Right renal cortex interstitium (tissue), 3 donors: ENCODE measurements around the gene ATF3. TPM values are rescaled to one million over a fixed set of nuclear protein-coding genes. Genes with fewer than 3 reads are reported as not detected.
A peak's percentile ranks its signal among the peaks of the same experiment; 100 is the strongest.

Source experiments
- DNase-seq, 3 donors: peaks; one replicate each; pipeline ENCODE4 v3.0.0-alpha.2; 2013; ENCODE audit warnings: low read depth in 3 of 3, low spot score in 2 of 3
- polyA plus RNA-seq, 3 donors: library from polyadenylated mRNA; unstranded; fragments of 120-200 nt; gene quantifications; one replicate each; pipeline ENCODE4 v1.2.1, GENCODE V29; 2013; ENCODE audit not compliant: insufficient read length in 3 of 3

ATF3 gene, protein sequence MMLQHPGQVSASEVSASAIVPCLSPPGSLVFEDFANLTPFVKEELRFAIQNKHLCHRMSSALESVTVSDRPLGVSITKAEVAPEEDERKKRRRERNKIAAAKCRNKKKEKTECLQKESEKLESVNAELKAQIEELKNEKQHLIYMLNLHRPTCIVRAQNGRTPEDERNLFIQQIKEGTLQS
- 10 to 100 TPM in 2 of 3 donors, 1 to 10 TPM in 1; 8.0 to 44.0 (median 13.3) TPM for polyA plus RNA-seq

DNA sequence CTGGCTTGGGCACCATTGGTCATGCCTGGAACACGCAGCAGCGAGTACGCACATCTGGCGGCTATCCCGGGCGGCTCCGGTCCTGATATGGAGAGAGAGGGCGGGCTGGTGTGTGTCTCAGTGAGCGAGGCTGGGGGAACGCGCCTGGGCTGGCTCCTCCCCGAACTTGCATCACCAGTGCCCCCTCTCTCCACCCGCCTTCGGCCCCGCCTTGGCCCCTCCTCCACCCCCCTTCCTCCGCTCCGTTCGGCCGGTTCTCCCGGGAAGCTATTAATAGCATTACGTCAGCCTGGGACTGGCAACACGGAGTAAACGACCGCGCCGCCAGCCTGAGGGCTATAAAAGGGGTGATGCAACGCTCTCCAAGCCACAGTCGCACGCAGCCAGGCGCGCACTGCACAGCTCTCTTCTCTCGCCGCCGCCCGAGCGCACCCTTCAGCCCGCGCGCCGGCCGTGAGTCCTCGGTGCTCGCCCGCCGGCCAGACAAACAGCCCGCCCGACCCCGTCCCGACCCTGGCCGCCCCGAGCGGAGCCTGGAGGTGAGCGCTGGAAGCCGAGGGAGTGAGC, at the start of gene ATF3:
Gene ATF3, plus strand, starts transcription at position 370 of the 567 bp plus-strand sequence. CDS start 6,261 bp downstream, outside the sequence.
- DNase-seq: peak; percentile 91 to 96 (median 95)

DNA sequence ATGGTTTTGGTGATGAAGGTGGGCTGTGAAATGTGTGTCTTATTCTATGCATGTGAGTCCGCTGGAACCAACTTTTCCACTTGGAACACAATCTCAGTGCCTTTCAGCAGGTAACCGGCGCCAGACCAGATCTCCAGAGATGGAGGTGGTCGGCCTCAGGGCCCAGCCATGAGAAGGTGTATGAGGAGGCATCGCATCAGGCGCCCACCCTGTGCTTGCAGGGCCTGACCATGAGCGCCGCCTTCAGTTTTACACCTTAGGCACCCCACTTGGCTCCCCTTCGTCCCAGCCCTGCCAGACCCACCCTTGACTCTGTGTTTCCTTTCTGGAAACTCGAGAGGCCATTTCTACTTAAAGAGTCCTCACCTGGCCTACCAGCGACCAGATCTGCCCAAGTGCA, 48.6 kb upstream of the ATF3 start:
- DNase-seq: no peak

DNA sequence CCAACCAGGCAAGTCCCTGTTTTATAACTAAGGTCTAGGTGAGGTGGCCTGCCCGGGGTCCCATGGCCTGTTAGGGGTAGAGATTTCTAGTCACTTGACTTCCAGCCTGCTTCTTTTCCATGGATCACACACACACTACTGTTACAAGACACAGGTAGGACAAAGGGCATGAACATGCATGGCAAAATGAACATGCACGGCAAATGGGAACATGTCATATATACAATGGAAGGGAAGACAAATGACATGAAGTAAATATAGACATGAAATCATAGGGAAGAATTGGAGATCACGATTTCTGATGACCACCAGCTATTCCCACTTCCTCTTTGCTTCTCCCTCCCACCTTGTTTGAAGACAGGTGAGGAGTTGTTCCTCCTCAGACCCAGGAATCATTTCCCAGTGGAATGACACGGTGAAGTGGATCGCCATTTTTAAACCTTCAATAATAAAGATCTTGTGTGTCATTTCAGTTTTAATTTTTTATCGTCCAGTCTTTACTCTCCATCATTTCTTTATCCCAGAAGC, 47.6 kb upstream of the ATF3 start:
- no peak for DNase-seq

DNA sequence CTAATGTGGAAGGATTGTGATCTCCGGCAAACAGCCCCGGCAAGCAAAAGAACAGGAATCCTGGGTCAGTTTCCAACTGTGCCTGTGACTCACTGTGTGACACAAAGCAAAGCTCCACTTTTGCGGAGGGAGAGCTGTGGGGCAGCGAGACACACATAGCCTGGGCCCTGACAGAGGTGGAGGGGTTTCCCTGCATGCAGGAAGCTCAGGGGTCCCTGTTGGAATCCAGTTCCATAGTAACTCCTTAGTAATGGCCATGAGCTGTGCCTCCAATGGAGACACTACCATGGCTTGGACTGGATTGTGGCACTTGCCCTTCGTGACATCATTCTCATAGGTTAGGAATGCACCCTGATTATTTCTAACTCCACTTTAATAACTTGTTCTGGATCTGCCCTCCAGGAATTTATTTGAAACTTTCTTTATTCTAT, 47.0 kb upstream of the ATF3 start:
- no peak for DNase-seq

DNA sequence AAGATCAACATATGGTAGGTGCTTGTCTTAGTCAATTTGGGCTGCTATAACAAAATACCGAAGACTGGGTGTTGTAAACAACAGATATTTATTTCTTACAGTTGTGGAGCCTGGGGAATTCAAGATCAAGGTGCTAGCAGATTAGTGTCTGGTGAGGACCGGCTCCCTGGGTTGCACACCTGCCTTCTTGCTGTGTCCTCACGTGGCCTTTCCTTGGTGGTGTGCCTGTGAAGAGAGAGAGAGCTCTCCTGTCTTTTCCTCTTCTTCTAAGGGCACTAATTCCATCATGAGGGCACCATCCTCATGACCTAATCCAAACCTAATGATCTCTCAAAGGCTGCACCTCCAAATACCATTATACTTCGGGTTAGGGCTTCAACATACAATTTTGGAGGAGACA, 45.8 kb upstream of the ATF3 start:
- no peak for DNase-seq

DNA sequence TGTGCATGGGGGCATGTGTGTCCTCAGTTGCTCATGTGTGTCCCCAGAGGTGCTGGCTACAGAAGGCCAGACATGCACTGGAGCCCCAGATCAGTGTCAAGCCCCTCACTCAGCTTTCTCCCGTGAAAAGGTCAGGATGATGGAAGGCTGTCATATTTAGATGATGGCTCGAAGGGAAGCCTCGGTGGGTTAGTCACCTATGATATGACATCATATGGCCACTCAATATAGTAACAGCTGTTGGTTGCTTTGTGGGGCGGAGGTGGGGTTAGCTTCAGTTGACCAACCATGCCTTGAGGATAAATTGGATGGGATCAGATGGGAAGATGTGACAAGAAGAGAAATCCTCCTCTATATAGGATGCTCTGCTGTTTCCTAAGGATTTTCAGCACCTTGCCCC, 43.5 kb upstream of the ATF3 start:
- DNase-seq: no peak

DNA sequence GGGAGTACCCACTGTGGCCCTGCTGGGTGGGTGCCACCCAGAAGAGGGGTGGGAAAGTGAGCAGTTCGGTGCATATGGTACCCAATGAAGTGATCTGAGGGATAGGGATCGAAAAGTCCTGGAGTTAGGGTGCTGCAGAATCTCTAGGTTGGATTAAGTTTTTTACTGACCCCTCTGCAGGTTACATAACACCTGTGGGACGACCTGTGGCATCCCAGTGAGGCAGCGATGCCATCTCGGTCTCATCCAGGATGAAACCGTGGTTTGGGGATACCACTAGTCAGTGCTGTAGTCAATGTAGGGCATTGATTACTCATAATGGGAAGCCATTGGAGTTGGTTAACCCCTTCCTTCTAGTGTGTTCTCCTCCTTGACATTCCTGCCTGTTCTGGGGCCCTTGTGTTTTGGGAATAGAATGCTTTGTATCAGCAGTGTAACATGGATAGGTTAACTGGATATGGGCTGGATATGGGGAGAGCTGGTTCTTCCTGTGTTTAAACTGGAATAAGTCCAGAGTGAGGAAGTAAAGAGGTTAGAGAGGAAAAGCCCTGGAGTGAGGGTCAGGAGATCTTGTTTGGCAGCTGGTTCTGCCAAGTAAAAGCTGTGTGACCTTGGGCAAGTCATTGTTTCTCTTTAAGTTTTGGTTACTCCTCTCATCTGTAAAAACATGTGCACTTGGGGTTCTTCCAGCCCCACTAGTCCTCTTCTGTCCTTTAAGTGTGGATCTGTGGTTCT, 42.8 kb upstream of the ATF3 start:
- no peak for DNase-seq

DNA sequence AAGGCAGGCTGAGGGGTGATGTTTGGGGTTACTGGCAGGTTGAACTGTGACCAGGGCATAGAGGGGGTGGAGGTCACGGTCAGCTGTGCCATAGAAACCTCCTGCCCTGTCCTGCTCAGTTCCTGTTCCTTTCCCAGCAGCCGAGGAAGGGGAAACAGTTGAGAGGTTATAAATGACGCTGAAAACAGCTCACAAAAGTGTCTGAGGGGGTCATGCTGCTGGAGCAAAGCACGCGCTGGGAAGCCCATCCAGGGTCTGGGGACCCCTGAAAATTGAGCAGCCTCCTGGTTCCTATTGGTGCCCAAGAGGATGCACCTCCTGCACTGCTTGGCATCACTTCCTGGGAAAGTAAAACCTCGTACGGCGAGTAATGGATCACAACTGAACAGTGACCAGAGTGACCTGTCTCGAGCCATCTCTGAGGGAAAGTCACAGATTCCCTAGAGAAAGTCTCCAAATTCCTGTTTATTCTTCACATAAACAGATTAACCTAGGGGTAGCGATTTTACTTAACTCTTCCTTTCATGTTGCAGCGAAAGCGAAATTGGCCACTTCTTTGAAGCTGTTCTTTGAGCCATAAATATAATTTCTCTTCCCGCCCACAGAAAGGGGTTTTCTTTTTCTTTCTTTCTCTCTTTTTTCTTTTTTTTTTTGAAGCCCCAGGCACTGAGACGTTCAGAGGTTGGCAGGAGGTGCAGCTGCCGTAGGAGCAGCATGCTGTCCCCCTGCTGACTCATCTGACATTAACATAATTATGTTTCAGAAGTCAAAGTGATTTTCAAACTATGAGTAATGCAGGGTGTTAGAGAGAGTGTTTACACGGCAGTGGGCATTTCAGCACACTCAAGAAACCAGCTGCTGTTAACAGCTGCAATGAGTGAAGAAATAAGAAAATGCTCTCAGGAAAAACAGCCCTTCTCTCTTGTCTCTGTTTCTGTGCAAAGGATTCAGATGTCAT, 41.8 kb upstream of the ATF3 start:
- peak in 2 of 3 donors; percentile 13 to 23 for DNase-seq

DNA sequence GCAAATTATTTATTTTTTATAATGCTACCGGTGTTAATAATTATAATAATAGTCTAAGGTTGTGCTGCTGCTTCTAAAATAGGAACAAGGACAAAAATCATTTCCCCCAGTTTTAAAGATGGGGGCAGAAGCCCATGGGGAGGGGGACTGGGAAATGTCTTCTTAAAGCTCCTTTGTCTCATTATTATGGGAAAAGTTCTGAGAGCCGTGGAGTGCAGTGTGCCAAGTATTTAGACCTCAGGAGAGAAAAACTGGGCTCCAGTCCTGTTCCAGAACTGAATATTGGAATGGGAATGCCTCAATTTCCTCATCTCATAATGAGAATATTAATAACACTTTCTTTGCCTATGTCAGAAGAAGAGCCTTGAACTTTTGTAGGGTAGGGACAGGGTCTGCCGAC, 40.9 kb upstream of the ATF3 start:
- DNase-seq: no peak

DNA sequence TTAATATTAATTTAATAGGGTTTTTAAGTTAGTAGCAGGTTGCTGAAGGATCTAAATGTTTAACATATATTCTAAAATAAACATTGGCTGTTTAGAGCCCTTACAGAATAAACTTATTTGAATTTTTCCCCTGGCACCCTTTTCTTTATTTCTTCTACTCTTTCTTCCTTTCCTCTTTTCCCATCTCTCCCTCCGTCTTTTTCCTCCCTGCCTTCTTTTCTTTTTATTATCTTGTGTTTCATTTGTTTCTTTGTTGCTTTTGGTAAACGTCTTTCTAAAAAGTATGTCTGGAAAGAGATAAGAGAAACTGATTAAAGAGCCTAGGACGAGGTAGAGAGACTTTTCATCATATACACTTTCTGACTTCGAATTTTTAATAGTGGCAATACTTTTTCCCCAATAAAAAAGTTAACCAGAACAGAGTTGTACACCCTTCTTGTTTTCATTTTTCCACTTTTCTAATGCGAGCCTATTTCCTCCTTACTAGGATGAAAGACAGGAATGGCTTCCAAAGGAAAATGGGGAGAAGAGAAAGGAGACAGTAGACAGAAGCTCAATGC, 39.5 kb upstream of the ATF3 start:
- no peak for DNase-seq

DNA sequence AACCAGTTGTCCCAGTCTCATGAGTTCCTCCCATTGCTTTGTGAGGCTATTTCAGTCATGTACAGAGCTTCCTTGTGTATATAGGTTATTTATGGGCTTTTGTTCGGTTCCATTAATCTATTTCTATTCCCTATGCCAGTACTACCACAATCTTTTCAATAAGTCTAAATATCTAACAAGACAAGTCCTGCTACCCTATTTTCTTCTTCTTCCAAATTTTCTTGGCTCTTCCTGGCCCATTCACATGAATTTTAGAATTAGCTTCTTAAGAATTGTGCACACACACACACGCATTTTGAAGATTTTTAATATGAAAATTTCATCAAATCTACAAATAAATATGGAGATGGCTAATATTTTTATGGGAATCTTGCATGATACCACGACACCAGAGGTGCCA, 33.8 kb upstream of the ATF3 start:
- DNase-seq: no peak

DNA sequence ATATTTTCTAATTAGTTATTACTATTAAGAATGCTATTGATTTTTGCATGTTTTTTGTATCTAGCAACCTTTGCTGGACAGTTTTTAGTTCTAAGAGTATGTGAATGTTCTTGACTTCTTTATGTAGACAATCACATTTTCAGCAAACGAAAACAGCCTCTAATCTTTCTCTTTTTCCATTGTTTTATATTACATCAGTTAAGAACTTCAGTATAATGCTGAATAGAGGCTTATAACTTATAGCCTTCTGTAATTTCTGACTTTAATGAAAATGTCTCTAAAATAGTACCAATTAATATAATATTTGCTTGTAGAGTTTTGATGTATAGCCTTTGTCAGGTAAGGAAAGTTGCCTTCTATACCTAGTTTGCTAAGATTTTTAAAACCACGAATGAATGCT, 33.2 kb upstream of the ATF3 start:
- DNase-seq: no peak

DNA sequence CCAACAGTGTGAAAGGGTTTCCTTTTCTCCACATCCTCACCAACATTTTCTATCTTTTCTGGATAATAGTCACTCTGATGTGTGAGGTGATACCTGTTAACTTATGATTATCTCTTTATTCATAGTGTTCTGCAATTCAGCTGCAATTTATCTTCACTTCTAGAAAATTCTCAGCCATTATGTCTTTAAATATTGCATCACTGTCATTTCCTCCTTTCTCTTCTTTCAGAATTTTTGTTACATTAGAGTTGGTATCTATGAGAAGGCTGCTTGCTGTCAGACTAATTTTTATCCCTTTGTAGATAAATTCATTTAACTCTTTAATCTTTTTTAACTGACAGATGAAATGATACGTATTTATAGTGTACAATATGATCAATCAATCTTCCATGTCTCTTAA, 30.5 kb upstream of the ATF3 start:
- DNase-seq: no peak

DNA sequence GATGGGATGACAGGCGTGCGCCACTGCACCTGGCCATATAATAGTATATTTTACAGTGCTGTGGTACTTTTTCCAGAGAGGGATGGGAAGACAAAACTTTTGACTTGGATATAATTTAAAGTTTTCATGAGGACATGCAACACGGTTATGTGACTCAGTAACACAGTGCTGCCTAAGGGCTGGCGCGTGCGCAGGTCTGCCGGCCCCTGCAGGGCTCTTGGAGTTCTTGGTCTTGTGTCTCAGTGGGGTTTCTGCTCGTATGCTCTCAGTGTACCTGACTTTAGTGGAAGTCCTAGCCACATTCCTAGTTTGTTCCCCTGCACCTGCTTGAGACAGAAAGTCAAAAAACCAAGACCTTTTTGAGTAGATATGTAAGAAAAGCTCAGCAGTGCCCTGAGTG, 27.5 kb upstream of the ATF3 start:
- DNase-seq: no peak

DNA sequence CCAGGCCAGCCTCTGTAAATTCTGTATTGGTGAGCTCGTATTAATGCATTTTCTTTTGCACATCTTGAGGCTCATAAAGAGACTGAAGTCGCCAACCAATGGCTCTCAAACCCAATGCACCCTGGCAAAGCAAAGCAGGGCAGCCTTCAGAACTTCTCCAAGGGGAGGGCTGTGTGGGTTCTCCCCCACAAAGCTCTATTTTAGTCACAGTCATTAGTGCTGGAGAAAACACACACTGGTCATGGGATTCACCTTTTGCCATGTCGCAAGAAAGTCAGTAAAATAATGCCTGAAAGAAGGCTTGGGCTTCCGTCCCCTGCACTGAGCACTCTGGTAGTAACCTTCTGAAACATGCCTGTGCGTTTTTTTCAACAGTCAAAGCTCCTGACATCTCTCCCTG, 26.3 kb upstream of the ATF3 start:
- no peak for DNase-seq

DNA sequence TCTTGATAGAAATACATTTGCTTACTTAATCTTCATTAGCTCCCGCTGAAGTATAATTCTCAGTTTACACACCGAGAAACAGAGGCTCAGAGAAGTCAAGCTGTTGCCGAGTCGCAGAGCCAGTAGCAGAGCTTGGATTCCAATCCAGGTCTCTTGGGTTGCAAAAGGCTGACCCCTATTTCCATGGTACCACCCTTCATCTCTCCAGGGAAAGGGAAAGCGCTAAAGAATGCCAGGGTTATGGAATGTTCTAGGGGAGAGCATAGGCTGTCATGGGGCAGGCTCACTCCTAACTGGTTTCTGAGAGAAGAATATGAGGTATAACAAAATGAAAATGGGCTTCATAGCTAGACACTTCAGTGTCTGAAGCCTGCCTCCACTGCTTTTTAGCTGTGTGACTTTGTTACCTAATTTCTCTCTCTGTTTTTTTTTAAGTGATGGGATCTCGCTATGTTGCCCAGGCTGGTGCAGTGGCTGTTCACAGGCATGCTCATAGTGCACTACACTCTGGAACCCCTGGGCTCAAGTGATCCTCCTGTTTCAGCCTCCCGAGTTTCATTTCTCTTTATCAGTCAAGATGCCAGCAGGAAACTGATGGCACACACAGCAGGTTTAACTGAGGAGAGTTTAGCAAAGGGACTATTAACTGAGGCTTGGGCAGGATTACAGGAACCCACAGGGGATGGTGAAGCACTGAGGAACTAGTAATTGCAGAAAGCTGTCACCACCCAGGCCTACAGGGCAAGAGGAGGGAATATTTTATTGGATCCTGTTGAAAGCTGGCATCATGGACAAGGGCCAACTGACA, 25.5 kb upstream of the ATF3 start:
- DNase-seq: no peak

DNA sequence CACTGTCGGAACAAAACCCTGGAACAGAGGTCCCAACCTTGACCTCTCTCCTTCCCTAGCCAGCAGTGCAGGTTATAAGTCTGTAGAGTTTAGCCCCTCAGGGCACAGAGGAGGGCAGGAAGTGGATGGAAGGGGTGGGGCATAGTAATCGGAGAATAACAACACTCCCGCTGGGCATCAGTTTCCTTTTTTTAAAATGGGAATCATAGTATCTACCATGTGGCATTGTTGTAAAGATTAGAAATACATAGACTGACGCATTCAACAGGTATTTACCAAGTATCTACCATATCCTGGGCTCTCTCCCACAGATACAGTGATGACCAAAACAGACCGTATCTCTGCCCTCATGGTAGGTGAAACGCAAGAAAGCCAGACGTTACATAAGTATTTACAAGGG, 24.9 kb upstream of the ATF3 start:
- DNase-seq: no peak

DNA sequence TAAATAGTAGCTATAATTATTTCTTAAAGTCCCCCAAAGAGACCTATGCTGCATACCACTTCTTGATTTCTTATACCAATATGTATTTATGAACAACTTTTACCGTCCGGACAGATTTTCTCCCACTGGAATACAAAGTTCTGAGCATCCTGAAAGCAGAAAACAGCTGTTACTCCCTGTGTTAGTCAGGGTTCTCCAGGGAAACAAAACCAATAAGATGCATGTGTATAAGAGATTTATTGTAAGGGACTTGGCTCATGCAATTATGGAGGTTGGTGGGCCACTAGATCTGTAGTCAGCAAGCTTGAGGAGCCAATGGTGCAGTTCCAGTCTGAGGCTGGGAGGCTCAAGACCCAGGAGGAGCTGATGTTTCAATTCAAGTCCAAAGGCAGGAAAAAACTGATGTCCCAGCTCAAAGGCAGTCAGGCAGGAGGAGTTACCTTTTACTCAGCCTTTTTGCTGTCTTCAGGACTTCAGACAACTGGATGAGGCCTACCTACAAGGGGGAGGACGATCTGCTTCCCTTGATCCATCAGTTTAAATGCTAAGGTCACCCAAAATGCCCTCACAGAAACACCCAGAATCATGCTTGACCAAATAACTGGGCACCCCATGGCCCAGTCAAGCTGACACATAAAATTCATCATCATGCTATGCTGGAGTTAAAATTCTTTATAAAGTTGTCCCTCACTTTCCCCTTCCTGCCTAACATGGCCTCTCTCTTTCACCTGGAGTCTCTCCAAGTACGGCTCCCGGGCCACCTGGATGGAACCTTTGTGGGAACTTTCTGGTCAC, 24.3 kb upstream of the ATF3 start:
- DNase-seq: no peak

DNA sequence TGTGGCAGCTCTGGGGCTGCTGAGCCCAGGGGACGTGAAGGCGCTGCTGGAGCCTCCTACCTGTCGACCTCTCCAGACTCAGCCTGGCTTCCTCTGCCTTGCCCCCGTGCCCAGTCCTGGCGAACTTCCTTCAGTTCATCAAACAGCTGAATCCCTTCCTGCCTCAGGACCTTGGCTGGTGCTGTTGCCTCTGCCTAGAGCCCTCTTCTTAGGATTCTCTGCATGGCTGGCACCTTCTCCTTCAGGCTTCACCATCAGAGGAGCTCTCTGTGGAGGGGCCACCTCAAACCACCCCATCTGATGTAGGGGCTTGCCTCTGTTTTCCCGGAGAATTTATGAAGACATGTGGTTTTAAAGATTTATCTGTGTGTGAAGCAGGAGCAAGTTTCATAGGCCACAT, 23.4 kb upstream of the ATF3 start:
- no peak for DNase-seq
